H1 (cell line): Measurements from ENCODE around the gene RASSF5. TPM values are rescaled to one million over a fixed set of nuclear protein-coding genes. Genes with fewer than 3 reads are reported as not detected.

Experiments
- CTCF ChIA-PET: fragments of 300-600 bp; sonication (Branson Sonifier 250); formaldehyde crosslinking; loops from one replicate; lab custom pipeline; 2021; ENCODE audit not compliant: partially characterized antibody; lab: Charles Lee
- POLR2A ChIA-PET: fragments of 300-600 bp; sonication (Branson Sonifier 250); formaldehyde crosslinking; loops from one replicate; lab custom pipeline; 2021; ENCODE audit warnings: inconsistent platforms; ENCODE audit not compliant: partially characterized antibody; lab: Charles Lee
- DNase-seq, 2 experiments: peaks; one replicate each; pipeline versions ENCODE4 v3.0.0 to v3.0.0-alpha.2; 2010 to 2022; ENCODE audit warnings: low spot score in 2 of 2, low read depth in 1 of 2, mixed read lengths in 1 of 2
- FAIRE-seq: peaks from 2 replicates; lab custom pipeline; 2011; peaks lifted over from hg19 to GRCh38; lab: Jason Lieb, UNC
- H2AFZ ChIP-seq: 2 replicates; pipeline ENCODE4 v1.8.1; 2012; ENCODE audit warnings: low read length, inconsistent platforms
- H2AK5ac ChIP-seq: 2 replicates; pipeline ENCODE4 v1.6.1; 2013; ENCODE audit warnings: low read depth, low read length
- H2BK120ac ChIP-seq: replicated peaks from 2 replicates; pipeline ENCODE3; 2013; ENCODE audit warnings: low read depth, low read length, inconsistent platforms
- H2BK12ac ChIP-seq: 2 replicates; pipeline ENCODE4 v1.6.1; 2013; ENCODE audit warnings: low read depth, low read length
- H2BK15ac ChIP-seq: 2 replicates; pipeline ENCODE4 v1.6.1; 2013; ENCODE audit warnings: low read length
- H2BK20ac ChIP-seq: 2 replicates; pipeline ENCODE4 v1.6.1; 2013; ENCODE audit warnings: low read length
- H2BK5ac ChIP-seq: 2 replicates; pipeline ENCODE4 v1.6.1; 2013; ENCODE audit warnings: low read depth, low read length
- H3K14ac ChIP-seq: 2 replicates; pipeline ENCODE4 v1.6.1; 2013; ENCODE audit warnings: inconsistent platforms; ENCODE audit not compliant: insufficient read length
- H3K18ac ChIP-seq: 2 replicates; pipeline ENCODE4 v1.6.1; 2013; ENCODE audit warnings: low read length; ENCODE audit errors: extremely low read depth
- H3K23ac ChIP-seq: 2 replicates; pipeline ENCODE4 v1.6.1; 2013; ENCODE audit warnings: inconsistent platforms; ENCODE audit not compliant: insufficient read length
- H3K23me2 ChIP-seq: 2 replicates; pipeline ENCODE4 v1.6.1; 2013; ENCODE audit warnings: low read depth, low read length
- H3K27ac ChIP-seq: 2 replicates; pipeline ENCODE4 v1.6.1; 2011; ENCODE audit warnings: low read depth, low read length, inconsistent platforms
- H3K27me3 ChIP-seq, 4 experiments: replicated peaks in 1 of 4; 1 replicate in 1 of 4; 2 replicates in 3 of 4; pipeline versions ENCODE4 v1.6.1 to v1.8.1; 2011 to 2013; ENCODE audit warnings: low read length in 3 of 4, mild to moderate bottlenecking in 3 of 4, inconsistent platforms in 2 of 4, mixed read lengths in 2 of 4, moderate library complexity in 1 of 4; ENCODE audit not compliant: control insufficient read depth in 3 of 4, insufficient read depth in 3 of 4; ENCODE audit errors: extremely low read depth in 1 of 4
- H3K36me3 ChIP-seq, 4 experiments: 2 replicates each; pipeline versions ENCODE4 v1.6.1 to v1.8.1; 2011 to 2013; ENCODE audit warnings: mild to moderate bottlenecking in 4 of 4, low read length in 3 of 4, moderate library complexity in 2 of 4, control low read depth in 1 of 4, inconsistent platforms in 1 of 4; ENCODE audit not compliant: insufficient read depth in 4 of 4, control insufficient read depth in 2 of 4
- H3K4ac ChIP-seq: replicated peaks from 2 replicates; pipeline ENCODE3; 2013; ENCODE audit warnings: low read length, low read depth, mixed read lengths, inconsistent platforms; ENCODE audit not compliant: insufficient read length
- H3K4me1 ChIP-seq, 4 experiments: replicated peaks in 1 of 4; 1 replicate in 1 of 4; 2 replicates in 3 of 4; pipeline versions ENCODE4 v1.6.1 to v1.8.1; 2011 to 2013; ENCODE audit warnings: low read length in 3 of 4, inconsistent platforms in 2 of 4, mixed read lengths in 1 of 4; ENCODE audit not compliant: insufficient read depth in 4 of 4, control insufficient read depth in 3 of 4
- H3K4me2 ChIP-seq, 2 experiments: 2 replicates each; pipeline versions ENCODE4 v1.6.1 to v1.8.1; 2011 to 2013; ENCODE audit warnings: low read depth in 2 of 2, low read length in 2 of 2, control low read depth in 1 of 2, inconsistent platforms in 1 of 2, mild to moderate bottlenecking in 1 of 2; ENCODE audit not compliant: insufficient read depth in 1 of 2
- H3K4me3 ChIP-seq, 4 experiments: fragments of 200-600, 300-600 bp in 1 of 4; sonication (generic), shearing (Covaris generic), sonication (Bioruptor Twin) in 1 of 4; 2 replicates each; pipeline versions ENCODE4 v1.5.1 to v1.8.1; 2011 to 2016; ENCODE audit warnings: low read length in 4 of 4, low read depth in 3 of 4, control low read depth in 2 of 4, inconsistent platforms in 2 of 4, mild to moderate bottlenecking in 2 of 4, mixed read lengths in 1 of 4, moderate library complexity in 1 of 4; ENCODE audit not compliant: insufficient read depth in 2 of 4; ENCODE audit errors: extremely low read depth in 1 of 4
- H3K56ac ChIP-seq: replicated peaks from 2 replicates; pipeline ENCODE3; 2013; ENCODE audit warnings: low read depth, mild to moderate bottlenecking, mixed read lengths, low read length, inconsistent platforms; ENCODE audit not compliant: insufficient read length
- H3K79me1 ChIP-seq: 2 replicates; pipeline ENCODE4 v1.6.1; 2013; ENCODE audit warnings: low read depth, low read length, control low read depth
- H3K79me2 ChIP-seq, 2 experiments: 2 replicates each; pipeline versions ENCODE4 v1.6.1 to v1.8.1; 2012 to 2013; ENCODE audit warnings: low read length in 2 of 2, mild to moderate bottlenecking in 2 of 2, inconsistent platforms in 1 of 2; ENCODE audit not compliant: insufficient read depth in 2 of 2, control insufficient read depth in 1 of 2
- H3K9ac ChIP-seq, 4 experiments: replicated peaks in 1 of 4; 1 replicate in 1 of 4; 2 replicates in 3 of 4; pipeline versions ENCODE4 v1.6.1 to v1.8.1; 2011 to 2013; ENCODE audit warnings: low read depth in 3 of 4, low read length in 3 of 4, control low read depth in 2 of 4, mild to moderate bottlenecking in 2 of 4, moderate library complexity in 2 of 4, inconsistent platforms in 1 of 4; ENCODE audit errors: extremely low read depth in 1 of 4
- H3K9me3 ChIP-seq, 2 experiments: 2 replicates each; pipeline versions ENCODE4 v1.6.1 to v1.8.1; 2012 to 2013; ENCODE audit warnings: mild to moderate bottlenecking in 2 of 2, moderate library complexity in 2 of 2, control low read depth in 1 of 2, inconsistent platforms in 1 of 2, low read depth in 1 of 2, low read length in 1 of 2, mixed read lengths in 1 of 2; ENCODE audit not compliant: insufficient read depth in 2 of 2
- H4K20me1 ChIP-seq, 2 experiments: replicated peaks in 1 of 2; 2 replicates each; pipeline versions ENCODE3 to v1.8.1; 2011 to 2013; ENCODE audit warnings: inconsistent platforms in 2 of 2, low read length in 2 of 2, mild to moderate bottlenecking in 1 of 2; ENCODE audit not compliant: insufficient read depth in 2 of 2, control insufficient read depth in 1 of 2
- H4K5ac ChIP-seq: 2 replicates; pipeline ENCODE4 v1.6.1; 2013; ENCODE audit warnings: low read length, low read depth, mixed read lengths, inconsistent platforms; ENCODE audit not compliant: insufficient read length
- H4K8ac ChIP-seq: 2 replicates; pipeline ENCODE4 v1.8.0; 2013; ENCODE audit warnings: mild to moderate bottlenecking, moderate library complexity, low read length, inconsistent platforms; ENCODE audit not compliant: insufficient read depth; ENCODE audit errors: extremely low read depth
- H4K91ac ChIP-seq: replicated peaks from 2 replicates; pipeline ENCODE3; 2013; ENCODE audit warnings: low read length, mixed read lengths, inconsistent platforms; ENCODE audit not compliant: insufficient read length
- KDM4A ChIP-seq: IDR thresholded peaks from one replicate; pipeline ENCODE4 v1.7.1; 2012; ENCODE audit warnings: low read depth, mild to moderate bottlenecking, moderate library complexity, low read length, inconsistent platforms; ENCODE audit not compliant: severe bottlenecking
- PHF8 ChIP-seq: fragments of 200-600 bp; sonication (generic); conservative IDR thresholded peaks from 2 replicates; pipeline ENCODE4 v1.7.1; 2012; ENCODE audit warnings: low read depth, mild to moderate bottlenecking, inconsistent platforms, low read length, moderate library complexity
- POLR2A ChIP-seq, 2 experiments: IDR thresholded peaks; 1 replicate in 1 of 2; 2 replicates in 1 of 2; pipeline ENCODE4 v1.6.1; 2011; ENCODE audit warnings: low read depth in 2 of 2, low read length in 2 of 2, mild to moderate bottlenecking in 2 of 2; ENCODE audit errors: control extremely low read depth in 1 of 2
- RAD21 ChIP-seq, 2 experiments: IDR thresholded peaks in 1 of 2; conservative IDR thresholded peaks in 1 of 2; 2 replicates each; pipeline ENCODE4 v1.6.1; 2011; ENCODE audit warnings: low read depth in 2 of 2, low read length in 2 of 2, improper control_type of control experiment in 1 of 2, inconsistent platforms in 1 of 2, mild to moderate bottlenecking in 1 of 2, moderate library complexity in 1 of 2
- RBBP5 ChIP-seq: IDR thresholded peaks from 2 replicates; pipeline ENCODE4 v1.7.1; 2012; ENCODE audit warnings: low read depth, mild to moderate bottlenecking, inconsistent platforms, low read length, moderate library complexity, borderline replicate concordance
- RFX5 ChIP-seq: IDR thresholded peaks from 2 replicates; pipeline ENCODE4 v1.6.1; 2011; ENCODE audit warnings: low read depth, low read length, improper control_type of control experiment, borderline replicate concordance
- TEAD4 ChIP-seq: IDR thresholded peaks from 2 replicates; pipeline ENCODE4 v1.6.1; 2012; ENCODE audit warnings: low read depth, low read length, inconsistent platforms, mixed read lengths
- WGBS, 2 experiments: shearing (Covaris generic) in 1 of 2; methylation state at CpG; one replicate each; pipeline versions ENCODE4 v1.1.6 to v1.1.7; 2013 to 2015; ENCODE audit warnings: low lambda C conversion rate in 2 of 2, mixed read lengths in 2 of 2, inconsistent platforms in 1 of 2, low coverage in 1 of 2, missing lambda C conversion rate in 1 of 2; ENCODE audit not compliant: insufficient replicate concordance in 2 of 2, insufficient coverage in 1 of 2, insufficient read length in 1 of 2; ENCODE audit errors: extremely low coverage in 1 of 2, missing lambda C conversion rate in 1 of 2; 5-methylcytosine and 5-hydroxymethylcytosine counted together
- polyA plus RNA-seq, 7 experiments: library from polyadenylated mRNA; depleted of rRNA in 3 of 7; stranded (reverse) in 5 of 7; unstranded in 2 of 7; fragments of >200 nt in 5 of 7; fragments of 200-250 nt in 2 of 7; gene quantifications; 1 replicate in 5 of 7; 2 replicates in 1 of 7; 4 replicates in 1 of 7; pipeline versions ENCODE4 v1.2.1 to v1.2.3, GENCODE V29; 2011 to 2013; ENCODE audit warnings: missing spikeins in 2 of 7, mixed read lengths in 2 of 7
- total RNA-seq: library from RNA; stranded (reverse); fragmentation: NEBNext Ultra II Directional; extraction: Animal tissue kit (Norgen Biotek cat#: 25700); gene quantifications from 2 replicates; pipeline ENCODE4 v1.2.1, GENCODE V29; 2021
- TF ChIP-seq, protein P1 (sequence below), 3 experiments: IDR thresholded peaks; 1 replicate in 2 of 3; 2 replicates in 1 of 3; pipeline versions ENCODE4 v1.5.1 to v1.6.1; 2011; ENCODE audit warnings: low read length in 3 of 3, mild to moderate bottlenecking in 3 of 3, inconsistent platforms in 2 of 3, low read depth in 1 of 3, moderate library complexity in 1 of 3; ENCODE audit not compliant: insufficient read depth in 1 of 3; ENCODE audit errors: control extremely low read depth in 1 of 3

The RASSF5 gene
- total and polyA plus RNA-seq, 2 of the 8 experiments (the other 6 are each of a cell fraction or from before 2014, with no cell fraction given) = 0.82 to 1.8 TPM

DNA sequence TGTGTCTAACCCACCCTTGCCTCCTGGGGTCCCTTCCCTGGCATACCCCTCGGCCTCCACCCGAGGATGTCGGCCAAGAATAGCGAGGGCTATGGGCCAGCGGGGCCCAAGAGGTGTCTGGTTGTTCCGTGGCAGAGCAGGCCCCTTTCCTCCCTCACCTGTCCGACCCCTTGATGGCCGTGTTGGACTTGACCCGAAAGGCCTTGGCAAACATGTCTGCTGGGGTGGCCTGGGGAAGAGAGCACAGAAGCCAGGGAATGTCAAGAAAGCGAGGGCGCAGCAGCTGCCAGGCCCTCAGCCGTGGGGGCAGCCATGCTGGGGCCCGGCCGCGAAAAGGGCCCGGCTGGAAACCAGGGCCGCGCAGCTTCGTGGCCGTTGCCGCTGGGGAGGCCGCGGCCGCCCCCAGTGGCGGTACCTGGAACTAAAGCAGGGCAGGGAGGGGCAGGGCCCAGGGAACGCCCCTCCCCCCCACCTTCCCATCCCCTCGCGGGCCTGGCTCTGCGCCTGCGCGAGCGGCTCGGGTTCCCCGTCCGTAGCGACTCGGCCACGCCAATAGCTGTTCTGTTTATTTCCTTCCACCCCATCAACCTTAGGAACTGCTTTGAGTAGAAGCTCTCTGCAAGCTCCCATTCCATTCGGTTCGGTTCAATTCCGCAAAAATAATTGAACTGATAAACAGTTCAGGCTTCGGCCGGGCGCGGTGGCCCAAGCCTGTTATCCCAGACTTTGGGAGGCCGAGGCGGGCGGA, 105.0 kb downstream of the RASSF5 start, which contains the start of gene EIF2D:
Gene EIF2D (minus strand): TSS at position 337 of the 748 bp plus-strand sequence. CDS start 123 bp downstream, at position 214.
- Histone ChIP-seq H3K9me3 (no peaks in the 10 kb centered on the region), H4K91ac (peak within 1 kb of the TSS; percentile 97), H3K14ac (no peak within 1 kb of the TSS), H2BK20ac (no peak within 1 kb of the TSS), H3K18ac (peak within 1 kb of the TSS; percentile 95; the same call in 1 of the 2 replicates), H3K27ac (peak within 1 kb of the TSS; percentile 89), H3K79me1 (peaks cover 4% of the 10 kb centered on the region; the same call in 1 of the 2 replicates), H2AK5ac (no peak within 1 kb of the TSS), H3K36me3 (no peaks in the 10 kb centered on the region; a peak in 2 of 8 replicates), H2BK15ac (no peak within 1 kb of the TSS), H3K9ac (peak within 1 kb of the TSS; percentile 54 to 94 (median 93)), H4K8ac (peak within 1 kb of the TSS; percentile 100), H3K4me2 (peak within 1 kb of the TSS; percentile 75 to 77), H3K4me1 (peaks cover 0 to 6% (median 4%) of the 10 kb centered on the region in 4 experiments; a peak in 5 of 7 replicates), H3K4me3 (peak within 1 kb of the TSS; percentile 83 to 91 (median 84)), H2AFZ (peak within 1 kb of the TSS; percentile 80; the same call in 1 of the 2 replicates), H3K79me2 (peaks cover 0 to 7% of the 10 kb centered on the region in 2 experiments; a peak in 1 of 4 replicates), H4K5ac (peak within 1 kb of the TSS; percentile 96), H3K23ac (no peak within 1 kb of the TSS), H3K56ac (peak within 1 kb of the TSS; percentile 63), H3K27me3 (no peaks in the 10 kb centered on the region; a peak in 1 of 7 replicates), H2BK120ac (no peak within 1 kb of the TSS), H3K4ac (peak within 1 kb of the TSS; percentile 60), H2BK5ac (peak within 1 kb of the TSS; percentile 96), H4K20me1 (peaks cover 0 to 1% of the 10 kb centered on the region in 2 experiments), H2BK12ac (no peak within 1 kb of the TSS), H3K23me2 (no peaks in the 10 kb centered on the region; the same call in 1 of the 2 replicates)
- 12% methylated on average over 38 of the region's 48 CpGs; no CpG with 5 or more reads in 1 of the 2 experiments for WGBS, 2 experiments
- CTCF ChIA-PET = interaction anchor here (0.6 to 11.0 kb wide), 34 partner anchors 9 to 252 kb away, joined by 3 to 140 read pairs (median 4); partner anchors contain the start of gene DYRK3
- POLR2A ChIA-PET = interaction anchor here (0.7 to 2.5 kb wide), 18 partner anchors 8 to 113 kb away, joined by 3 to 12 read pairs (median 4); partner anchors contain the start of gene DYRK3
- DNase-seq (peak; percentile 86 to 98), FAIRE-seq (no peak)
- TF ChIP-seq TEAD4 = peak; percentile 69
- TF ChIP-seq, protein P1, sequence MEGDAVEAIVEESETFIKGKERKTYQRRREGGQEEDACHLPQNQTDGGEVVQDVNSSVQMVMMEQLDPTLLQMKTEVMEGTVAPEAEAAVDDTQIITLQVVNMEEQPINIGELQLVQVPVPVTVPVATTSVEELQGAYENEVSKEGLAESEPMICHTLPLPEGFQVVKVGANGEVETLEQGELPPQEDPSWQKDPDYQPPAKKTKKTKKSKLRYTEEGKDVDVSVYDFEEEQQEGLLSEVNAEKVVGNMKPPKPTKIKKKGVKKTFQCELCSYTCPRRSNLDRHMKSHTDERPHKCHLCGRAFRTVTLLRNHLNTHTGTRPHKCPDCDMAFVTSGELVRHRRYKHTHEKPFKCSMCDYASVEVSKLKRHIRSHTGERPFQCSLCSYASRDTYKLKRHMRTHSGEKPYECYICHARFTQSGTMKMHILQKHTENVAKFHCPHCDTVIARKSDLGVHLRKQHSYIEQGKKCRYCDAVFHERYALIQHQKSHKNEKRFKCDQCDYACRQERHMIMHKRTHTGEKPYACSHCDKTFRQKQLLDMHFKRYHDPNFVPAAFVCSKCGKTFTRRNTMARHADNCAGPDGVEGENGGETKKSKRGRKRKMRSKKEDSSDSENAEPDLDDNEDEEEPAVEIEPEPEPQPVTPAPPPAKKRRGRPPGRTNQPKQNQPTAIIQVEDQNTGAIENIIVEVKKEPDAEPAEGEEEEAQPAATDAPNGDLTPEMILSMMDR (IDR thresholded peaks at IDR 0.05; ENCODE audit: control extremely low read depth in 1 of 3, insufficient read depth in 1 of 3, low read depth in 1 of 3, low read length in 3 of 3) = peak; percentile 90 to 99 (median 92)
- TF ChIP-seq RAD21 (IDR thresholded peaks at IDR 0.05 in 1 of 2, conservative IDR thresholded peaks at IDR 0.05 in 1 of 2; ENCODE audit: low read depth in 2 of 2, low read length in 2 of 2) = peak; percentile 35 to 39; a peak in 2 of 4 replicates
- TF ChIP-seq RBBP5 = peak; percentile 51; the same call in 1 of the 2 replicates
- TF ChIP-seq KDM4A = no peak
- TF ChIP-seq POLR2A (IDR thresholded peaks at IDR 0.05; ENCODE audit: control extremely low read depth in 1 of 2, low read depth in 2 of 2, low read length in 2 of 2) = peak; percentile 92 to 97
- peak; percentile 99 for TF ChIP-seq PHF8
- no peak for TF ChIP-seq RFX5
